GM12878 (cell line): ENCODE data around the gene MID1. TPM values are rescaled to one million over a fixed set of nuclear protein-coding genes. Genes with fewer than 3 reads are reported as not detected.

ENCODE experiments used
- ATAC-seq: fragments of 200-7000 bp; cut with Tn5 transposase; 3 replicates; pipeline ENCODE4 v1.9.1; 2020; ENCODE audit warnings: mild to moderate bottlenecking, moderate library complexity
- BruUV-seq: library from RNA; stranded (reverse); fragments of 400-500 nt; replicated peaks from 2 replicates; lab custom pipeline; 2021; lab: Mats Ljungman, UMichigan
- CTCF ChIA-PET: fragments of 300-600 bp; sonication (Branson Sonifier 250); formaldehyde crosslinking; extraction: SDS; loops from one replicate; lab custom pipeline; 2021; ENCODE audit warnings: inconsistent platforms; lab: Yijun Ruan, JAX
- POLR2A ChIA-PET: fragments of 350-600 bp; formaldehyde crosslinking; extraction: SDS; loops from one replicate; lab custom pipeline; 2021; ENCODE audit warnings: inconsistent platforms; lab: Charles Lee
- RAD21 ChIA-PET: fragments of 300-600 bp; sonication (Branson Sonifier 250); formaldehyde crosslinking; loops from one replicate; lab custom pipeline; 2023; ENCODE audit warnings: antibody characterized with exemption; ENCODE audit not compliant: unreplicated experiment; lab: Charles Lee
- SMC1A ChIA-PET: fragments of 300-600 bp; sonication (Branson Sonifier 250); formaldehyde crosslinking; loops from one replicate; lab custom pipeline; 2023; ENCODE audit not compliant: unreplicated experiment, uncharacterized antibody; lab: Charles Lee
- DNase-seq: peaks from one replicate; pipeline ENCODE4 v3.0.0-alpha.2; 2011; ENCODE audit warnings: low read depth, low spot score
- FAIRE-seq: peaks from 3 replicates; lab custom pipeline; 2011; peaks lifted over from hg19 to GRCh38; lab: Jason Lieb, UNC
- H2AFZ ChIP-seq: 2 replicates; pipeline ENCODE4 v1.6.0; 2011; ENCODE audit warnings: low read depth, low read length, control low read depth; ENCODE audit not compliant: control insufficient read depth
- H3K27ac ChIP-seq: 2 replicates; pipeline ENCODE4 v1.5.1; 2011; ENCODE audit warnings: control low read depth; ENCODE audit not compliant: control insufficient read depth, insufficient read depth
- H3K27me3 ChIP-seq, 2 experiments: replicated peaks in 1 of 2; 2 replicates each; pipeline versions ENCODE4 v1.6.0 to v1.6.1; 2011; ENCODE audit warnings: low read length in 1 of 2; ENCODE audit not compliant: control insufficient read depth in 2 of 2, insufficient read depth in 2 of 2
- H3K36me3 ChIP-seq, 2 experiments: 2 replicates each; pipeline ENCODE4 v1.5.1; 2011; ENCODE audit warnings: low read length in 1 of 2; ENCODE audit not compliant: control insufficient read depth in 2 of 2, insufficient read depth in 2 of 2
- H3K4me1 ChIP-seq: 2 replicates; pipeline ENCODE4 v1.6.1; 2011; ENCODE audit warnings: mild to moderate bottlenecking, low read length, moderate library complexity, mixed read lengths; ENCODE audit not compliant: control insufficient read depth, insufficient read depth
- H3K4me2 ChIP-seq: 2 replicates; pipeline ENCODE4 v1.6.0; 2011; ENCODE audit warnings: control low read depth; ENCODE audit not compliant: control insufficient read depth, insufficient read depth
- H3K4me3 ChIP-seq: fragments of 200-600 bp; sonication (generic); 2 replicates; pipeline ENCODE4 v1.5.1; 2016
- H3K79me2 ChIP-seq: 2 replicates; pipeline ENCODE4 v1.6.0; 2011; ENCODE audit warnings: low read length; ENCODE audit not compliant: control insufficient read depth, insufficient read depth
- H3K9ac ChIP-seq: 2 replicates; pipeline ENCODE4 v1.8.0; 2011; ENCODE audit warnings: low read length, control low read depth, mixed read lengths; ENCODE audit not compliant: control insufficient read depth, insufficient read depth
- H3K9me3 ChIP-seq: replicated peaks from 3 replicates; pipeline ENCODE4 v1.5.1; 2011; ENCODE audit warnings: mild to moderate bottlenecking, low read length; ENCODE audit not compliant: control insufficient read depth, insufficient read depth
- H4K20me1 ChIP-seq: 2 replicates; pipeline ENCODE4 v1.6.0; 2011; ENCODE audit not compliant: control insufficient read depth, insufficient read depth
- ATF2 ChIP-seq: IDR thresholded peaks from 2 replicates; pipeline ENCODE4 v1.6.1; 2012; ENCODE audit warnings: low read length, inconsistent platforms
- BMI1 ChIP-seq: fragments of 450-650 bp; IDR thresholded peaks from 2 replicates; pipeline ENCODE4 v1.6.1; 2016; ENCODE audit warnings: mild to moderate bottlenecking, moderate library complexity, borderline replicate concordance
- CHD1 ChIP-seq: IDR thresholded peaks from 2 replicates; pipeline ENCODE4 v1.6.1; 2012; ENCODE audit warnings: low read depth, low read length, improper control_type of control experiment
- EED ChIP-seq: sonication (generic); IDR thresholded peaks from 2 replicates; pipeline ENCODE4 v1.6.1; 2016; ENCODE audit warnings: antibody characterized with exemption, low read depth
- ETV6 ChIP-seq, 2 experiments: fragments of 450-650 bp in 1 of 2; IDR thresholded peaks in 1 of 2; conservative IDR thresholded peaks in 1 of 2; 2 replicates each; pipeline ENCODE4 v1.6.1; 2014; ENCODE audit warnings: antibody characterized with exemption in 1 of 2, borderline replicate concordance in 1 of 2, low read depth in 1 of 2, mild to moderate bottlenecking in 1 of 2, moderate library complexity in 1 of 2
- FOXM1 ChIP-seq: IDR thresholded peaks from 2 replicates; pipeline ENCODE4 v1.6.1; 2012; ENCODE audit warnings: low read depth, mild to moderate bottlenecking, inconsistent platforms, low read length, moderate library complexity
- HCFC1 ChIP-seq: fragments of 150-350 bp; IDR thresholded peaks from 2 replicates; pipeline ENCODE4 v1.6.1; 2014; ENCODE audit warnings: low read length
- IKZF1 ChIP-seq: fragments of 450-650 bp; conservative IDR thresholded peaks from 2 replicates; pipeline ENCODE4 v1.6.1; 2017; ENCODE audit warnings: antibody characterized with exemption, mild to moderate bottlenecking
- JUNB ChIP-seq: IDR thresholded peaks from 2 replicates; pipeline ENCODE4 v1.6.1; 2016; ENCODE audit warnings: antibody characterized with exemption, mild to moderate bottlenecking
- KAT2A ChIP-seq: conservative IDR thresholded peaks from 2 replicates; pipeline ENCODE4 v1.6.1; 2011; ENCODE audit warnings: low read depth, low read length; ENCODE audit not compliant: control insufficient read depth
- MXI1 ChIP-seq: fragments of 150-350 bp; IDR thresholded peaks from 2 replicates; pipeline ENCODE4 v1.6.1; 2011; ENCODE audit warnings: low read depth, mild to moderate bottlenecking, inconsistent platforms, low read length, improper control_type of control experiment
- MYC ChIP-seq: IDR thresholded peaks from 2 replicates; pipeline ENCODE4 v1.6.1; 2011; ENCODE audit warnings: mild to moderate bottlenecking, low read length, moderate library complexity, inconsistent platforms; ENCODE audit not compliant: insufficient read depth, insufficient replicate concordance, insufficient read length, severe bottlenecking
- NR2F1 ChIP-seq: fragments of 450-650 bp; conservative IDR thresholded peaks from 2 replicates; pipeline ENCODE4 v1.6.1; 2017; ENCODE audit warnings: mild to moderate bottlenecking
- POLR2A ChIP-seq: IDR thresholded peaks from 2 replicates; pipeline ENCODE4 v1.6.1; 2011; ENCODE audit warnings: low read depth, mild to moderate bottlenecking, low read length
- SP1 ChIP-seq: IDR thresholded peaks from one replicate; pipeline ENCODE4 v1.6.1; 2011; ENCODE audit warnings: low read depth, low read length
- WRNIP1 ChIP-seq: IDR thresholded peaks from 2 replicates; pipeline ENCODE4 v1.6.1; 2011; ENCODE audit warnings: low read depth, low read length, improper control_type of control experiment, borderline replicate concordance
- ZBTB33 ChIP-seq: fragments of 450-650 bp; IDR thresholded peaks from 2 replicates; pipeline ENCODE4 v1.6.1; 2017; ENCODE audit warnings: mild to moderate bottlenecking
- ZNF24 ChIP-seq: fragments of 450-650 bp; IDR thresholded peaks from 2 replicates; pipeline ENCODE4 v1.6.1; 2017; ENCODE audit warnings: antibody characterized with exemption, mild to moderate bottlenecking
- ZZZ3 ChIP-seq: IDR thresholded peaks from 2 replicates; pipeline ENCODE4 v1.6.1; 2011; ENCODE audit warnings: low read depth; ENCODE audit not compliant: control insufficient read depth, insufficient read length
- WGBS: methylation state at CpG from one replicate; pipeline ENCODE4 v1.1.6; 2016; ENCODE audit warnings: low lambda C conversion rate; ENCODE audit not compliant: insufficient replicate concordance, insufficient coverage; ENCODE audit errors: missing lambda C conversion rate; 5-methylcytosine and 5-hydroxymethylcytosine counted together
- in situ Hi-C: fragments of 300-500 bp; cut with MboI; formaldehyde crosslinking; loops from 9 replicates; pipeline ENCODE4 v1.14.3; 2018; ENCODE audit warnings: mixed read lengths
- intact Hi-C: fragments of 100-400 bp; cut with micrococcal nuclease; formaldehyde crosslinking; loops from one replicate; pipeline ENCODE4 v1.14.2; 2022; ENCODE audit not compliant: unreplicated experiment
- polyA plus RNA-seq, 11 experiments: library from polyadenylated mRNA; depleted of rRNA in 4 of 11; unstranded in 6 of 11; stranded (reverse) in 5 of 11; fragments of >200 nt; fragmentation: Nextera tagmentation in 4 of 11; fragmentation: Illumina TruSeq in 1 of 11; extraction: Ambion mirVana in 4 of 11; extraction: Trizol in 1 of 11; gene quantifications; 1 replicate in 1 of 11; 2 replicates in 10 of 11; pipeline versions ENCODE4 v1.2.1 to v1.2.3, GENCODE V29; 2011 to 2016; ENCODE audit warnings: inconsistent platforms in 2 of 11, missing spikeins in 2 of 11, low read depth in 1 of 11
- total RNA-seq, 4 experiments: library from RNA; depleted of rRNA in 3 of 4; stranded (reverse); fragments of >200 nt in 3 of 4; fragmentation: Illumina TruSeq in 1 of 4; extraction: Trizol in 1 of 4; gene quantifications; 2 replicates each; pipeline versions ENCODE4 v1.2.1 to v1.2.3, GENCODE V29; 2013 to 2021

The MID1 gene
- total and polyA plus RNA-seq, 10 of the 15 experiments (the other 5 are each of a cell fraction or from before 2014, with no cell fraction given) = 0.04 to 0.51 (median 0.14) TPM; not detected in 1

GRCh38 chrX:10450229-10450958, 170.0 kb downstream of the MID1 start:
- H4K20me1 ChIP-seq = no peaks in the 10 kb centered on the region
- ChIA-PET SMC1A (no interaction called here), RAD21 (no interaction called here), POLR2A (no interaction called here), CTCF (no interaction called here)
- no peak overlapping the region for H3K4me2 ChIP-seq
- H3K27me3 ChIP-seq = no peaks in the 10 kb centered on the region; a peak in 1 of 4 replicates
- no peak for DNase-seq
- TF ChIP-seq WRNIP1 (no peak), MYC (no peak), MXI1 (no peak), ZZZ3 (no peak), IKZF1 (no peak), ATF2 (no peak), ETV6 (conservative IDR thresholded peaks at IDR 0.05 in 1 of 2, IDR thresholded peaks at IDR 0.05 in 1 of 2; ENCODE audit: borderline replicate concordance in 1 of 2, low read depth in 1 of 2) (no peak), CHD1 (no peak), KAT2A (no peak), JUNB (no peak), EED (no peak), POLR2A (no peak), ZNF24 (no peak), FOXM1 (no peak), NR2F1 (no peak), SP1 (no peak), BMI1 (no peak), ZBTB33 (no peak), HCFC1 (no peak)
- H3K4me1 ChIP-seq = no peaks in the 10 kb centered on the region
- H3K79me2 ChIP-seq = no peaks in the 10 kb centered on the region
- H3K9ac ChIP-seq = no peak overlapping the region
- no peaks in the 10 kb centered on the region for H3K36me3 ChIP-seq
- intact Hi-C loops = no loop called here
- no peak for FAIRE-seq
- H3K9me3 ChIP-seq = no peaks in the 10 kb centered on the region
- ATAC-seq = no peak
- no peak overlapping the region for H3K27ac ChIP-seq
- 14% methylated on average over 5 of the region's 5 CpGs for WGBS
- in situ Hi-C loops = no loop called here
- H2AFZ ChIP-seq = no peak overlapping the region
- no peak overlapping the region for H3K4me3 ChIP-seq
- no TSS peak for BruUV-seq
